Keratinocyte (primary cell): ENCODE data around the gene CCDC34. TPM values are rescaled to one million over a fixed set of nuclear protein-coding genes. Genes with fewer than 3 reads are reported as not detected.
A peak's percentile ranks its signal among the peaks of the same experiment; 100 is the strongest.

Experiments
- DNase-seq: peaks from one replicate; pipeline ENCODE4 v3.0.0-alpha.2; 2011; ENCODE audit warnings: low read depth, missing footprints, low spot score
- FAIRE-seq: peaks from 2 replicates; lab custom pipeline; 2011; peaks lifted over from hg19 to GRCh38; lab: Jason Lieb, UNC
- H2AFZ ChIP-seq: 2 replicates; pipeline ENCODE4 v1.6.0; 2012; ENCODE audit warnings: low read length, control low read depth, inconsistent platforms; ENCODE audit not compliant: control insufficient read depth
- H3K27ac ChIP-seq: 2 replicates; pipeline ENCODE4 v1.5.1; 2011; ENCODE audit warnings: low read length; ENCODE audit not compliant: control insufficient read depth, insufficient read depth
- H3K27me3 ChIP-seq: 3 replicates; pipeline ENCODE4 v1.6.0; 2011; ENCODE audit warnings: low read length; ENCODE audit not compliant: control insufficient read depth, insufficient read depth; ENCODE audit errors: extremely low read depth
- H3K36me3 ChIP-seq, 2 experiments: 2 replicates in 1 of 2; 3 replicates in 1 of 2; pipeline ENCODE4 v1.5.1; 2011; ENCODE audit warnings: low read length in 2 of 2, mild to moderate bottlenecking in 1 of 2; ENCODE audit not compliant: control insufficient read depth in 2 of 2, insufficient read depth in 2 of 2; ENCODE audit errors: extremely low read depth in 1 of 2
- H3K4me1 ChIP-seq: 3 replicates; pipeline ENCODE4 v1.5.1; 2011; ENCODE audit warnings: low read length; ENCODE audit not compliant: control insufficient read depth, insufficient read depth; ENCODE audit errors: extremely low read depth
- H3K4me2 ChIP-seq: 3 replicates; pipeline ENCODE4 v1.6.0; 2011; ENCODE audit warnings: low read depth, low read length; ENCODE audit not compliant: control insufficient read depth, insufficient read depth; ENCODE audit errors: extremely low read depth
- H3K4me3 ChIP-seq, 3 experiments: fragments of 200-600 bp in 1 of 3; sonication (generic) in 1 of 3; 2 replicates in 2 of 3; 3 replicates in 1 of 3; pipeline ENCODE4 v1.5.1; 2011 to 2016; ENCODE audit warnings: low read length in 3 of 3, mild to moderate bottlenecking in 3 of 3, control low read depth in 2 of 3, inconsistent platforms in 1 of 3, low read depth in 1 of 3, mixed read lengths in 1 of 3, mixed run types in 1 of 3, moderate library complexity in 1 of 3; ENCODE audit not compliant: control insufficient read depth in 2 of 3, insufficient read depth in 2 of 3; ENCODE audit errors: extremely low read depth in 1 of 3
- H3K79me2 ChIP-seq: 2 replicates; pipeline ENCODE4 v1.6.0; 2012; ENCODE audit warnings: low read length; ENCODE audit not compliant: control insufficient read depth, insufficient read depth
- H3K9ac ChIP-seq: 3 replicates; pipeline ENCODE4 v1.6.0; 2011; ENCODE audit warnings: low read length; ENCODE audit not compliant: control insufficient read depth, insufficient read depth; ENCODE audit errors: extremely low read depth
- H3K9me1 ChIP-seq: 3 replicates; pipeline ENCODE4 v1.6.0; 2011; ENCODE audit warnings: low read length; ENCODE audit not compliant: control insufficient read depth, insufficient read depth; ENCODE audit errors: extremely low read depth
- H3K9me3 ChIP-seq: 2 replicates; pipeline ENCODE4 v1.5.1; 2012; ENCODE audit warnings: low read depth, low read length; ENCODE audit not compliant: control insufficient read depth
- H4K20me1 ChIP-seq: 3 replicates; pipeline ENCODE4 v1.6.0; 2011; ENCODE audit warnings: low read length; ENCODE audit not compliant: control insufficient read depth, insufficient read depth; ENCODE audit errors: extremely low read depth
- CTCF ChIP-seq, 3 experiments: IDR thresholded peaks in 1 of 3; conservative IDR thresholded peaks in 1 of 3; optimal IDR thresholded peaks in 1 of 3; 2 replicates in 2 of 3; 3 replicates in 1 of 3; pipeline versions ENCODE3 to v1.5.1; 2011; ENCODE audit warnings: low read length in 3 of 3, mild to moderate bottlenecking in 3 of 3, moderate library complexity in 2 of 3, control low read depth in 1 of 3, inconsistent platforms in 1 of 3; ENCODE audit not compliant: insufficient read depth in 2 of 3; ENCODE audit errors: extremely low read depth in 1 of 3
- EZH2 ChIP-seq: IDR thresholded peaks from one replicate; pipeline ENCODE4 v1.6.1; 2012; ENCODE audit warnings: inconsistent platforms, mild to moderate bottlenecking, low read length, moderate library complexity
- dilution Hi-C: fragments of 300-500 bp; cut with MboI; formaldehyde crosslinking; loops from one replicate; pipeline ENCODE4 v1.7.0; 2020; ENCODE audit warnings: low sequenced_read_pairs; ENCODE audit not compliant: extremely low pct_ligation_motif_present
- polyA plus RNA-seq, 5 experiments: library from polyadenylated mRNA; depleted of rRNA in 3 of 5; stranded (reverse) in 3 of 5; stranded (forward) in 1 of 5; unstranded in 1 of 5; fragments of >200 nt; gene quantifications; 1 replicate in 1 of 5; 2 replicates in 3 of 5; 3 replicates in 1 of 5; pipeline versions ENCODE4 v1.2.1 to v1.2.3, GENCODE V29; 2011 to 2012; ENCODE audit warnings: missing spikeins in 2 of 5, low read depth in 1 of 5, low replicate concordance in 1 of 5

CCDC34 gene
- polyA plus RNA-seq, 1 donor (not counting 4 experiments of a cell fraction or from before 2014, with no cell fraction given): 4.2 TPM

- H4K20me1 ChIP-seq: no peaks in the 10 kb centered on the region
- peaks cover 0 to 5% of the 10 kb centered on the region in 2 experiments for H3K36me3 ChIP-seq
- H3K79me2 ChIP-seq: peaks cover 60% of the 10 kb centered on the region
- no peaks in the 10 kb centered on the region for H3K9me1 ChIP-seq
- no peaks in the 10 kb centered on the region for H3K27me3 ChIP-seq
- dilution Hi-C loops: no loop called here
- peak overlapping the region; percentile 23 for H3K4me2 ChIP-seq
- no peak overlapping the region for H3K9ac ChIP-seq
- no peak overlapping the region for H2AFZ ChIP-seq
- TF ChIP-seq EZH2 (no peak), CTCF (optimal IDR thresholded peaks at IDR 0.05 in 1 of 3, IDR thresholded peaks at IDR 0.05 in 1 of 3, conservative IDR thresholded peaks at IDR 0.05 in 1 of 3; ENCODE audit: extremely low read depth in 1 of 3, insufficient read depth in 2 of 3, low read length in 3 of 3) (no peak)
- H3K27ac ChIP-seq: peak overlapping the region; percentile 72
- peaks cover 33% of the 10 kb centered on the region for H3K4me1 ChIP-seq
- FAIRE-seq (peak; percentile 66), DNase-seq (no peak)
- no peak overlapping the region for H3K4me3 ChIP-seq
- H3K9me3 ChIP-seq: no peaks in the 10 kb centered on the region
Measured at GRCh38 chr11:27401833-27402316, 38.9 kb upstream of the CCDC34 start.

GRCh38 chr11:27401280-27401832 lies 38.3 kb upstream of the CCDC34 start:
- H3K9me1 ChIP-seq: no peaks in the 10 kb centered on the region
- H3K9ac ChIP-seq: no peak overlapping the region
- H3K27ac ChIP-seq: peak overlapping the region; percentile 72
- H4K20me1 ChIP-seq: no peaks in the 10 kb centered on the region
- DNase-seq: no peak
- H3K9me3 ChIP-seq: no peaks in the 10 kb centered on the region
- dilution Hi-C loops: no loop called here
- H3K36me3 ChIP-seq: peaks cover 0 to 5% of the 10 kb centered on the region in 2 experiments
- H3K4me1 ChIP-seq: peaks cover 37% of the 10 kb centered on the region
- H2AFZ ChIP-seq: no peak overlapping the region
- peaks cover 61% of the 10 kb centered on the region for H3K79me2 ChIP-seq
- no peak overlapping the region for H3K4me3 ChIP-seq
- H3K27me3 ChIP-seq: no peaks in the 10 kb centered on the region
- peak overlapping the region; percentile 8 for H3K4me2 ChIP-seq
- TF ChIP-seq CTCF (optimal IDR thresholded peaks at IDR 0.05 in 1 of 3, IDR thresholded peaks at IDR 0.05 in 1 of 3, conservative IDR thresholded peaks at IDR 0.05 in 1 of 3; ENCODE audit: extremely low read depth in 1 of 3, insufficient read depth in 2 of 3, low read length in 3 of 3): no peak
- no peak for FAIRE-seq
